GM12892 (cell line): ENCODE results near the gene KDM2B.

Experiments used
- POLR2A ChIP-seq: IDR thresholded peaks from 2 replicates; pipeline ENCODE4 v1.6.1; 2011; ENCODE audit warnings: low read depth, low read length, control low read depth
- POLR2AphosphoS5 ChIP-seq: IDR thresholded peaks from 2 replicates; pipeline ENCODE4 v1.6.1; 2011; ENCODE audit warnings: low read depth, low read length, control low read depth
- TAF1 ChIP-seq: IDR thresholded peaks from 2 replicates; pipeline ENCODE4 v1.6.1; 2011; ENCODE audit warnings: low read depth, mild to moderate bottlenecking, control low read depth, low read length, borderline replicate concordance

- TF ChIP-seq POLR2AphosphoS5: no peak
- no peak for TF ChIP-seq TAF1
- TF ChIP-seq POLR2A: no peak
Measured at GRCh38 chr12:121538699-121539061, 42.1 kb downstream of the KDM2B start.
